GM19193 (cell line): Measurements from ENCODE around the gene MLLT1.

Source experiments
- POLR2A ChIP-seq: IDR thresholded peaks from 4 replicates; pipeline ENCODE4 v1.6.1; 2011; ENCODE audit not compliant: insufficient read depth, insufficient read length; ENCODE audit errors: extremely low read depth

Gene MLLT1

DNA sequence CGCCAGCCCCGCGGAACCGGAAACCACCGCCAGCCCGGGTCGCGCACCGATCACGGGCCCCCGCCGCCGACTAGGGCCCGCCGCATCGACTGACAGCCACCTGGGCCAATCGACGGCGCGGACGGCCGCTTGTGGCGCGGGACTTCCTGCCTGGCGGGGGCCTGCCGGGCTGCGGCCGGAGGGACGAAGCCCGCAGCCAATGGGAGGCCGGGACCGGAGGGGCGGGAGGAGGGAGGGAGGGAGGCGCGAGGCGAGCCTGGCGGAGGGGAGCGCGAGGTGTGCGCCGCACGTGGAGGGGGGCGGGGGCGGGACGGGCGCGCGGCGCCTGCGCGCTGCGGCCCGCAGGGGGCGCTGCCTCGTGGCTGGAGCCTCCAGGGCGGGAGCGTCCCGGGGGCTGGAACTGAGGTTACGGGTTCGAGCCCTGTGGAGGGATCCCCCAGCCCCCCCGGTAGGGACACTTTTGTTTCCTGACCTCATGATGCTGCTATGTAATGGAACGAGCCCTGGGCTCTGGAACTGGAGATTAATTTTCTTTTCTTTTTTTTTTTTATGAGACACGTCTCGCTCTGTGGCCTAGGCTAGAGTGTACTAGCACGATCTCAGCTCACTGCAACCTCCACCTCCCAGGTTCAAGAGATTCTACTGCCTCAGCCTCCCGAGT lies at the start of gene MLLT1:
Gene MLLT1 (minus strand): TSS at position 45 of the 661 bp plus-strand sequence. CDS start 191 bp downstream, outside the sequence.
- TF ChIP-seq POLR2A: peak; percentile 29

DNA sequence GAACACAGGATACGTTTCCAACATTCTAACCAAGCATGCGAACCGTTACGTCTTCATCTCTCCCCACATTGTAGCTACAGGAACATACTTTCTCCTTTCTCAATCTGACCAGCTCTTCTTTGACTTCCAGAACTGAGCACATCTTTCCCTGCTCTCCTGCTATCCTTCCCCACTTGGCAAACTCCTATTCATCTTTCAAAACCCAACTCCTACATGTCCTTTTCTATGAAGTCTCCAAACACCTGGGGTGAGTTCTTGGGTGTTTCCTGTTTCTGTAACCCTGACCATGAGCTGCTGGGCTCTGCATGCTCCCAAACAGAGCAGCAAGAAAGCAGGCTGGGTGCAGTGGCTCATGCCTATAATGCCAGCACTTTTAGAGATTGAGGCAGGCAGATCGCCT lies 47.0 kb upstream of the MLLT1 start:
- no peak for TF ChIP-seq POLR2A

DNA sequence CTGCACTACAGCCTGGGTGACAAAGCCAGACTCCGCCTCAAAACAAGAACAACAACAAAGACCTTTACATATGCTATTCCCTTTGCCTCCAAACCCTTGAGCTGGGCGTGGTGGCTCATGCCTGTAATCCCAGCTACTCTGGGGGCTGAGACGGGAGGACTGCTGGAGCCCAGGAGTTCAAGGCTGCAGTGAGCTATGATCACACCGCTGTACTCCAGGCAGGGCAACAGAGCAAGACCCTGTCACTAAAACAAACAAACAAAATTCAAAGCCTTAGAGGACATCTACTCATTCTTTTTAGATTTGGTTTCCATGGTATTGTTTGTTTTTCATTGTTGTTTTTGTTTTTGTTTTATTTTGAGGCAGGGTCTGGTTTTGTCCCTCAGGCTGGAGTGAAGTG lies 45.8 kb upstream of the MLLT1 start:
- TF ChIP-seq POLR2A: no peak

GRCh38 chr19:6324757-6325156 lies 45.0 kb upstream of the MLLT1 start:
- TF ChIP-seq POLR2A: no peak

DNA sequence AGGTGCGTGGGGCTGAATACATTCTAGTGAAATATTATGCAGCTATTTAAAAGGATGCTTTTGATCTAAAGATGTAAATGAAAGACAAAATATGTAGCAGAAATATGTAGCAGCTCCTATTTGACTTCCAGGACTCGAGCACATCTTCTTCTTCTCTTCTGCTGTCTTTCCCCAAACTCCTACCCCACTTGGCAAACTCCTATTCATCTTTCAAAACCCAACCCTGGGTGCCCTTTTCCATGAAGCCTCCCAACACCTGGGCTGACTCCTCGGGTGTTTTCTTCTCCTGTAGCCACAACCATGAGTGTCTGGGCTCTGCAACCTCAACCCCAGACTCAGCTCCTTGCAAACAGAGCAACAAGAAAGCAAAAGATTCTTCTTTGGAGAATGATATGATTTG lies 42.5 kb upstream of the MLLT1 start:
- TF ChIP-seq POLR2A: no peak

GRCh38 chr19:6319376-6319775 lies 39.6 kb upstream of the MLLT1 start:
- no peak for TF ChIP-seq POLR2A

DNA sequence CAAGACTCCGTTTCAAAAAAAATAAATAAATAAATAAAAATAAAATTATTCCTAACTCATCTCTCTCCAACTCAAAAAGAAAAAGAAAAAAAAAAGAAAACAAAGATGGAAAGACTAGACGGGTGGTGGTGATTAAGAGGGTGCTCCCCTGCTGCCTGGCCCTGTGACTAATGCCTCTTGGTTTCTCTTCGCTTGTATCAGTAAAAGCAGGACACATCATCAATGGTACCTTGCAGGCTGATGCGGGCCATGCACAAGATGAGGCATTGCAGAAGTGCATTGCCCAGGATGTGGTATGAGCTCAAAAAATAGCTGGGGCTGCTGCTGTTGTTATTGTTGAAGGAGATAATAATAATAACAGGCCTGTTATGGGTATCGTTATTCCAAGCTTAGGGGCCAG lies 39.0 kb upstream of the MLLT1 start:
- TF ChIP-seq POLR2A: no peak

GRCh38 chr19:6313398-6313969 lies 33.7 kb upstream of the MLLT1 start:
- TF ChIP-seq POLR2A: no peak

DNA sequence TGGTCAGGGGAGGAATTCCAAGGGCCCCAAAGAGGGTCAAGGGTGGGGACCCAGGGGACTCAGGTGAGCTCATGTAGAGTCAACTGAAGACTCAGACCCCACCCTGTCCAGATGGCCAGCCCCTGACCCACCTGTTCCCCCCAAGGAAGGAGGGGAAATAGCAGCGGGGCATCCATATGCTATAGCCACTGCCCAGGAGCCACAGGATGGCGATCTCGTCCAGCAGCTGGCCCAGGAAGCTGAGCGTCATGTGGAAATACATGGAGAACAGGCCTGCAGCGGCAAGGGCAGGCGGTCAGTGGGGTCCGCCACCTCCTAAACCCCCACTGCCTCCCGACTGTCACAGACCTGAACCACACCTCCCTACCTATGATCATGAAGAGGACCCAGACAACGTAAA lies 32.2 kb upstream of the MLLT1 start:
- TF ChIP-seq POLR2A: no peak

GRCh38 chr19:6298413-6298812 lies 18.6 kb upstream of the MLLT1 start:
- TF ChIP-seq POLR2A: no peak

- TF ChIP-seq POLR2A: no peak
Observed at GRCh38 chr19:6297202-6297601, 17.4 kb upstream of the MLLT1 start.

DNA sequence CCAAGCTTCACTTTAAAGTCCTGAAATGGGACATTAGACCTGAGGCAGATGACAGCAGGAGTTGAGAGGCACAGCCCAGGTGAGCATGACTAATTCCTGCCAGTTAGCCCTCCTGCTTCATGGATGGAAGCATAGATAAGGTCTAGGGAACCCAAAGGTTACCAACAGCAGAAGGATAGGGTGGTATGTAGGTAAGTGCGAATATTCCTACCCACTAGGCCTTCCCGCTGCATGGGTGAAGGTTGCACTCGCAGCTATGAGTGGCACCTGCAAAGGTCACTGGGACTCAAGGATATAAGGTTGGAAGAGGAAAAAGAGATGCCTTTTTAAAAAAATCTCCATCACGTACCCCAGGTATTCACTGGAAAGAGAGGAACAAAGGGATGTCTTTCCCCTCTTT lies 12.2 kb upstream of the MLLT1 start:
- TF ChIP-seq POLR2A: no peak

DNA sequence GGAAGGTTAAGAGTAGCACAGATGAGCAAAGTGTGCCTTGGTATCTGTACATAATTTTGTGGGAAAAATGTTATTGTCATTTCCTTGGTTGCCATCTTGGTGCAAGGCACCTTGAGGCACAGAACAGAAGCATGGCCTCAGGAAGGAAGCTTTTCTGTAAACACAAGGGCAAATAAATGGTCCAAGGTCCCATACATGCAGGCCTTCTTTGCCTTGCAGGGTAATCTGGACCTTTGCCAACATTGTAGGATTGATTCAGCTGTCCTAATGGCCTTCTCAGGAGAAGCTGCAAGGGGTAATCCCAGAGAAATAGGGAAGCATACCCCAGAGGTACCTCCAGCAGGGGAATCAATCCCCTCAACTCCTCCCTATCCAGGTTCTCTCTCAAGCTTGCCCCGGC lies 9.0 kb upstream of the MLLT1 start:
- TF ChIP-seq POLR2A: no peak

DNA sequence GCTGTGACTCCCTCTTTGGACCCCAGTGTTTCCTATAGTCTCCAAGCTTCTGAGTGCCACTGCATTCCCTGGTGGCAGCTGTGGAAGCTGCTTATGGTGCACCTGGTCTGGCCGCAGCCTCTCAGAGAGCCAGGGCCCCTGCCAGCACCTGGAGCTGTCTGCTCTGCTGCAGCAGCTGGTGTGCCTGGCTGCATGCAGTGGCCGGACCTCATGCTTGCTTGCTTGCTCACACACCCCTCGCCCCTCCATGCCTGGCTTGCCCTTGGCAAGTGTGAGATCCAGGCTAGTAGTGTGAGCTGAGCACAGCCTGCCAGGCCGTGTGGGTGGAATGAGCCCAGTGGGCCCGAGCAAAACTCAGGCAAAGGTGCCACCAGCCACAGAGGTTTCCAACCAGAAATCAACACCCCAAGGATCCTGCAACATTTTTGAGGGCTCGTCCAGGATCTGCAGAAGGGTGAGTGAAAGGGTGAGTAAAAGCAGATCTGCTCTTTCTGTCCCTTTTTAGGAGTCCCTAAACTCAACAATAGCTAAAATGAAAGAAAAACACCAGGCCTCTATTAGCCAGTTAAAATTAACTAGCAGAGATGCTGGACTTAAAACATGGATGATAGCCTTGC lies 7.6 kb upstream of the MLLT1 start:
- no peak for TF ChIP-seq POLR2A

DNA sequence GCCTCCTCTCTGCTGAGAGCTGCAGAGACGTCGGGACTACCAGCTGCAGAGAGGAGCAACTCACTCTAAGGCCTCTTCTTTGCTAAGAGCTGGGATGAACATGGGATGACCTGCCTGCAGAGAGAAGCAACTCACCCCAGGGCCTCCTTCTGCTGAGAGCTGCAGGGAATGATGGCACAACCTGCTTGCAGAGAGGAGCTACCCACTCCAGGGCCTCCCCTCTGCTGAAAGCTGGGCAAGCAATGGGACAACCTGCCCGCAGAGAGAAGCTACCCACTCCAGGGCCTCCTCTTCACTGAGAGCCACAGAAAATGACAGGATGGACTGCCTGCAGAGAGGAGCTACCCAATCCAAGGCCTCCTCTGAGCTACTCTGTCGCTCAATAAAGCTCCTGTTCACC lies 6.9 kb upstream of the MLLT1 start:
- no peak for TF ChIP-seq POLR2A

DNA sequence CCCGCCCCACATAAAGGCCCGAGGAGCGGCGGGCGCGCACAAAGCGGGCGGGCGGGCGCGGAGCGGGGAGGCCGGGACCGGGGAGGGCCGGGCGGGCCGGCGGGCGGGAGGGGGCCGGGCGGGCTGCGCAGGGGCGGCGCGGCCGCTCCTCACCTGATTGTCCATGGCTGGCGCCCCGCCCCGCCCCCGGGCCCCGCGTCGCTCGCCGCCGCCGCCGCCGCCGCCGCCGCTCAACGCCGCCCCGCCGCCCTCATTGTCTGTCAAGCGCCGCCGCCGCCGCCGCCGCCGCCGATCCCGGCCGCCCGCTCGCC lies 200 bp downstream of the MLLT1 start:
- no peak for TF ChIP-seq POLR2A
